ENCODE results near the gene PML. TPM values are rescaled to one million over a fixed set of nuclear protein-coding genes. Genes with fewer than 3 reads are reported as not detected.

PML gene
- total RNA-seq, 2 donors from 2014 or later, result 26.5 to 28.9 TPM

GRCh38 chr15:73956743-73957135 lies 37.8 kb upstream of the PML start:
- H3K36me3 ChIP-seq (ENCODE audit: control insufficient read depth, insufficient read depth, low read length), result no peaks in the 10 kb centered on the region
- H3K27me3 ChIP-seq (ENCODE audit: control insufficient read depth, insufficient read depth, low read length, poor library complexity, severe bottlenecking), result no peaks in the 10 kb centered on the region
- H3K27me3 Mint-ChIP-seq (ENCODE audit: insufficient read depth), result peaks cover 3% of the 10 kb centered on the region
- no peak overlapping the region for H3K27ac Mint-ChIP-seq
- no peak overlapping the region for H3K27ac ChIP-seq (ENCODE audit: low read depth, low read length)
- H3K4me1 Mint-ChIP-seq, result peaks cover 2% of the 10 kb centered on the region
- H3K9me3 ChIP-seq (ENCODE audit: control insufficient read depth, low read length), result no peaks in the 10 kb centered on the region
- no peak for DNase-seq
- H3K4me1 ChIP-seq (ENCODE audit: control insufficient read depth, insufficient read depth, low read length), result no peaks in the 10 kb centered on the region
- TF ChIP-seq CTCF (conservative IDR thresholded peaks at IDR 0.05), result no peak
- H3K9me3 Mint-ChIP-seq, result no peaks in the 10 kb centered on the region
- H3K4me3 ChIP-seq (ENCODE audit: low read length), result no peak overlapping the region
- no peak overlapping the region for H3K9ac ChIP-seq (ENCODE audit: extremely low read depth, low read length, poor library complexity, severe bottlenecking)
- H3K4me3 Mint-ChIP-seq, result no peak overlapping the region
- H3K36me3 Mint-ChIP-seq (ENCODE audit: low read depth), result no peaks in the 10 kb centered on the region
- 86 to 93% methylated on average over 5 to 9 of the region's 9 CpGs for WGBS, 2 experiments (ENCODE audit: insufficient coverage in 1 of 2, insufficient read length in 1 of 2)

GRCh38 chr15:73957276-73957675 lies 37.2 kb upstream of the PML start:
- no peak for TF ChIP-seq CTCF (conservative IDR thresholded peaks at IDR 0.05)
- H3K4me3 ChIP-seq (ENCODE audit: low read length), result no peak overlapping the region
- WGBS, 2 experiments (ENCODE audit: insufficient coverage in 1 of 2, insufficient read length in 1 of 2), result 89 to 95% methylated on average over 5 to 8 of the region's 8 CpGs
- H3K27ac ChIP-seq (ENCODE audit: low read depth, low read length), result no peak overlapping the region
- Mint-ChIP-seq H3K9me3 (no peaks in the 10 kb centered on the region), H3K4me1 (no peaks in the 10 kb centered on the region), H3K4me3 (no peak overlapping the region), H3K36me3 (ENCODE audit: low read depth) (no peaks in the 10 kb centered on the region), H3K27me3 (ENCODE audit: insufficient read depth) (peaks cover 3% of the 10 kb centered on the region), H3K27ac (no peak overlapping the region)
- no peak overlapping the region for H3K9ac ChIP-seq (ENCODE audit: extremely low read depth, low read length, poor library complexity, severe bottlenecking)
- H3K27me3 ChIP-seq (ENCODE audit: control insufficient read depth, insufficient read depth, low read length, poor library complexity, severe bottlenecking), result no peaks in the 10 kb centered on the region
- H3K9me3 ChIP-seq (ENCODE audit: control insufficient read depth, low read length), result no peaks in the 10 kb centered on the region
- DNase-seq, result no peak
- H3K36me3 ChIP-seq (ENCODE audit: control insufficient read depth, insufficient read depth, low read length), result no peaks in the 10 kb centered on the region
- H3K4me1 ChIP-seq (ENCODE audit: control insufficient read depth, insufficient read depth, low read length), result no peaks in the 10 kb centered on the region

GRCh38 chr15:73957785-73958184 lies 36.7 kb upstream of the PML start:
- H3K9me3 ChIP-seq (ENCODE audit: control insufficient read depth, low read length), result no peaks in the 10 kb centered on the region
- H3K4me3 Mint-ChIP-seq, result no peak overlapping the region
- H3K4me1 ChIP-seq (ENCODE audit: control insufficient read depth, insufficient read depth, low read length), result no peaks in the 10 kb centered on the region
- TF ChIP-seq CTCF (conservative IDR thresholded peaks at IDR 0.05), result no peak
- no peaks in the 10 kb centered on the region for H3K9me3 Mint-ChIP-seq
- no peak overlapping the region for H3K27ac Mint-ChIP-seq
- peaks cover 3% of the 10 kb centered on the region for H3K27me3 Mint-ChIP-seq (ENCODE audit: insufficient read depth)
- no peaks in the 10 kb centered on the region for H3K36me3 ChIP-seq (ENCODE audit: control insufficient read depth, insufficient read depth, low read length)
- DNase-seq, result no peak
- no peaks in the 10 kb centered on the region for H3K4me1 Mint-ChIP-seq
- 83 to 97% methylated on average over 1 to 2 of the region's 2 CpGs for WGBS, 2 experiments (ENCODE audit: insufficient coverage in 1 of 2, insufficient read length in 1 of 2)
- no peak overlapping the region for H3K27ac ChIP-seq (ENCODE audit: low read depth, low read length)
- H3K9ac ChIP-seq (ENCODE audit: extremely low read depth, low read length, poor library complexity, severe bottlenecking), result no peak overlapping the region
- H3K27me3 ChIP-seq (ENCODE audit: control insufficient read depth, insufficient read depth, low read length, poor library complexity, severe bottlenecking), result no peaks in the 10 kb centered on the region
- H3K36me3 Mint-ChIP-seq (ENCODE audit: low read depth), result no peaks in the 10 kb centered on the region
- no peak overlapping the region for H3K4me3 ChIP-seq (ENCODE audit: low read length)
